ENCODE measurements around the gene CSN2.

DNA sequence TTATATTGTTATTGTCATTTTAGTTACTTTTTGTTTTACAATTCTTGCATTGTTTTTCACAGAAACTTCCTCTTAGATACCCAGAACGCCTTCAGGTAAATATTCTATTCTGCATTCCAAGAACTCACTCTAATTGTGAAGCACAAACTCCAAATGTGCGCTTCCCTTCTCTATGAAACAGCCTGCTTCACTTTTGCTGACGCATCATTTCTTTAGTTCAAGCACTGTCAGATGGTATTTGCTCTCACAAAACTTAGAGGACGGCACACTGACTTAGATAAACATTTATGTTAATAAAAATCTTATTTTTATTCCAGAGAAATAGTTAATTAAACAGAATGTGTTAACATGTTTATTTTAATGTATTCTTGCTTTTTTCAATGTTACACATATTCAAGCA, 31.4 kb downstream of the CSN2 start:
- TF ChIP-seq, protein P1, sequence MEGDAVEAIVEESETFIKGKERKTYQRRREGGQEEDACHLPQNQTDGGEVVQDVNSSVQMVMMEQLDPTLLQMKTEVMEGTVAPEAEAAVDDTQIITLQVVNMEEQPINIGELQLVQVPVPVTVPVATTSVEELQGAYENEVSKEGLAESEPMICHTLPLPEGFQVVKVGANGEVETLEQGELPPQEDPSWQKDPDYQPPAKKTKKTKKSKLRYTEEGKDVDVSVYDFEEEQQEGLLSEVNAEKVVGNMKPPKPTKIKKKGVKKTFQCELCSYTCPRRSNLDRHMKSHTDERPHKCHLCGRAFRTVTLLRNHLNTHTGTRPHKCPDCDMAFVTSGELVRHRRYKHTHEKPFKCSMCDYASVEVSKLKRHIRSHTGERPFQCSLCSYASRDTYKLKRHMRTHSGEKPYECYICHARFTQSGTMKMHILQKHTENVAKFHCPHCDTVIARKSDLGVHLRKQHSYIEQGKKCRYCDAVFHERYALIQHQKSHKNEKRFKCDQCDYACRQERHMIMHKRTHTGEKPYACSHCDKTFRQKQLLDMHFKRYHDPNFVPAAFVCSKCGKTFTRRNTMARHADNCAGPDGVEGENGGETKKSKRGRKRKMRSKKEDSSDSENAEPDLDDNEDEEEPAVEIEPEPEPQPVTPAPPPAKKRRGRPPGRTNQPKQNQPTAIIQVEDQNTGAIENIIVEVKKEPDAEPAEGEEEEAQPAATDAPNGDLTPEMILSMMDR (conservative IDR thresholded peaks at IDR 0.05; ENCODE audit: low read depth, low read length), result no peak
- no peak for TF ChIP-seq EZH2phosphoT487 (IDR thresholded peaks at IDR 0.05; ENCODE audit: borderline replicate concordance, low read length)
